ENCODE measurements around the gene OGDH.

- TF ChIP-seq REST (IDR thresholded peaks at IDR 0.05; ENCODE audit: insufficient read depth in 1 of 2, low read depth in 2 of 2, low read length in 2 of 2) (no peak), POLR2AphosphoS5 (IDR thresholded peaks at IDR 0.05; ENCODE audit: low read depth, low read length) (no peak), SIN3A (IDR thresholded peaks at IDR 0.05; ENCODE audit: borderline replicate concordance, insufficient read depth, low read length) (no peak), TAF1 (IDR thresholded peaks at IDR 0.05; ENCODE audit: borderline replicate concordance, insufficient read depth, low read length) (no peak), FOXP2 (optimal IDR thresholded peaks at IDR 0.05; ENCODE audit: borderline replicate concordance, extremely low read depth, extremely low read length, insufficient read depth) (no peak)
Measured at GRCh38 chr7:44678101-44678470, 71.7 kb downstream of the OGDH start.

Measured in PFSK-1 (cell line).